CD14-positive monocyte (primary cell): ENCODE results near the gene IFNGR1. TPM values are rescaled to one million over a fixed set of nuclear protein-coding genes. Genes with fewer than 3 reads are reported as not detected.

Experiments
- DNase-seq, 3 donors: peaks; one replicate each; pipeline ENCODE4 v3.0.0-alpha.2; 2011 to 2022
- H2AFZ ChIP-seq: 2 replicates; pipeline ENCODE4 v1.6.0; 2012; ENCODE audit warnings: mild to moderate bottlenecking, low read depth, low read length, inconsistent platforms; ENCODE audit not compliant: insufficient read depth, poor library complexity, severe bottlenecking
- H3K27ac ChIP-seq, 2 donors: 1 replicate in 1 of 2; 2 replicates in 1 of 2; pipeline ENCODE4 v1.5.1; 2012 to 2013; ENCODE audit warnings: low read length in 2 of 2, control low read depth in 1 of 2, inconsistent platforms in 1 of 2, low read depth in 1 of 2, mild to moderate bottlenecking in 1 of 2
- H3K27me3 ChIP-seq, 2 donors: one replicate each; pipeline versions ENCODE4 v1.6.0 to v1.6.1; 2011 to 2013; ENCODE audit warnings: low read length in 2 of 2; ENCODE audit not compliant: control insufficient read depth in 2 of 2, insufficient read depth in 2 of 2
- H3K36me3 ChIP-seq, 2 donors: replicated peaks in 1 of 2; 1 replicate in 1 of 2; 2 replicates in 1 of 2; pipeline versions ENCODE4 v1.5.1 to v1.6.1; 2012 to 2013; ENCODE audit warnings: low read length in 2 of 2, control low read depth in 1 of 2, inconsistent platforms in 1 of 2, mild to moderate bottlenecking in 1 of 2; ENCODE audit not compliant: insufficient read depth in 2 of 2, control insufficient read depth in 1 of 2
- H3K4me1 ChIP-seq, 2 donors: 1 replicate in 1 of 2; 2 replicates in 1 of 2; pipeline versions ENCODE4 v1.5.1 to v1.6.1; 2012 to 2013; ENCODE audit warnings: low read length in 2 of 2, control low read depth in 1 of 2, inconsistent platforms in 1 of 2, mild to moderate bottlenecking in 1 of 2, moderate library complexity in 1 of 2; ENCODE audit not compliant: insufficient read depth in 2 of 2, control insufficient read depth in 1 of 2
- H3K4me2 ChIP-seq: replicated peaks from 2 replicates; pipeline ENCODE3; 2012; ENCODE audit warnings: low read length, moderate library complexity, mild to moderate bottlenecking; ENCODE audit not compliant: poor library complexity, severe bottlenecking; ENCODE audit errors: extremely low read depth
- H3K4me3 ChIP-seq, 3 experiments: fragments of 200-600 bp in 1 of 3; sonication (generic) in 1 of 3; replicated peaks in 1 of 3; 1 replicate in 2 of 3; 2 replicates in 1 of 3; pipeline ENCODE4 v1.5.1; 2011 to 2013; ENCODE audit warnings: low read length in 3 of 3, mild to moderate bottlenecking in 3 of 3, control low read depth in 2 of 3, low read depth in 2 of 3, inconsistent platforms in 1 of 3, moderate library complexity in 1 of 3
- H3K79me2 ChIP-seq: 2 replicates; pipeline ENCODE4 v1.6.0; 2012; ENCODE audit warnings: mild to moderate bottlenecking, control low read depth, inconsistent platforms, low read length, moderate library complexity; ENCODE audit not compliant: insufficient read depth
- H3K9ac ChIP-seq: 2 replicates; pipeline ENCODE4 v1.6.0; 2017; ENCODE audit warnings: low read length, mild to moderate bottlenecking; ENCODE audit not compliant: insufficient read depth, poor library complexity, severe bottlenecking
- H3K9me3 ChIP-seq, 2 donors: replicated peaks in 1 of 2; 1 replicate in 1 of 2; 2 replicates in 1 of 2; pipeline versions ENCODE4 v1.5.1 to v1.6.1; 2012 to 2013; ENCODE audit warnings: low read length in 2 of 2, control low read depth in 1 of 2; ENCODE audit not compliant: control insufficient read depth in 1 of 2, insufficient read depth in 1 of 2
- H4K20me1 ChIP-seq: 2 replicates; pipeline ENCODE4 v1.6.0; 2012; ENCODE audit warnings: mild to moderate bottlenecking, low read length, control low read depth, moderate library complexity; ENCODE audit not compliant: insufficient read depth
- H3K27ac Mint-ChIP-seq, 7 donors: one replicate each; pipeline ENCODE4 v1.8.0; 2020; ENCODE audit warnings: mild to moderate bottlenecking in 7 of 7, mixed read lengths in 7 of 7, moderate library complexity in 6 of 7, inconsistent platforms in 2 of 7
- H3K27me3 Mint-ChIP-seq, 3 donors: one replicate each; pipeline ENCODE4 v1.8.0; 2021 to 2022; ENCODE audit warnings: low read depth in 3 of 3, mild to moderate bottlenecking in 3 of 3, mixed read lengths in 3 of 3, moderate library complexity in 3 of 3, inconsistent platforms in 1 of 3
- H3K36me3 Mint-ChIP-seq, 2 donors: one replicate each; pipeline ENCODE4 v1.8.0; 2020; ENCODE audit warnings: mixed read lengths in 2 of 2, inconsistent platforms in 1 of 2, mild to moderate bottlenecking in 1 of 2
- H3K4me1 Mint-ChIP-seq: one replicate; pipeline ENCODE4 v1.8.0; 2020; ENCODE audit warnings: mild to moderate bottlenecking, mixed read lengths
- H3K4me3 Mint-ChIP-seq, 2 donors: one replicate each; pipeline ENCODE4 v1.8.0; 2020; ENCODE audit warnings: mild to moderate bottlenecking in 2 of 2, mixed read lengths in 2 of 2, moderate library complexity in 1 of 2
- H3K9me3 Mint-ChIP-seq, 7 donors: one replicate each; pipeline ENCODE4 v1.8.0; 2020 to 2022; ENCODE audit warnings: mixed read lengths in 7 of 7, mild to moderate bottlenecking in 6 of 7, moderate library complexity in 6 of 7, inconsistent platforms in 2 of 7
- WGBS: methylation state at CpG from one replicate; pipeline ENCODE4 v1.1.5; 2013; ENCODE audit warnings: missing lambda C conversion rate; ENCODE audit not compliant: insufficient coverage; 5-methylcytosine and 5-hydroxymethylcytosine counted together
- intact Hi-C, 2 donors: fragments of 100-400 bp; cut with micrococcal nuclease; formaldehyde crosslinking; loops; one replicate each; pipeline versions ENCODE4 v1.15.0 to v1.15.1; 2023
- polyA plus RNA-seq, 3 donors: library from polyadenylated mRNA; depleted of rRNA in 1 of 3; unstranded in 2 of 3; stranded (reverse) in 1 of 3; fragments of 300-500 nt in 2 of 3; fragments of >200 nt in 1 of 3; fragmentation: Illumina TruSeq in 2 of 3; gene quantifications; 1 replicate in 2 of 3; 2 replicates in 1 of 3; pipeline ENCODE4 v1.2.3, GENCODE V29; 2012 to 2021
- TF ChIP-seq, protein P1 (sequence below): fragments of 200-600 bp; IDR thresholded peaks from one replicate; pipeline ENCODE4 v1.8.0; 2022; ENCODE audit warnings: antibody characterized with exemption, mild to moderate bottlenecking

IFNGR1 gene
- polyA plus RNA-seq, 3 donors = 204 to 372 (median 364) TPM

DNA sequence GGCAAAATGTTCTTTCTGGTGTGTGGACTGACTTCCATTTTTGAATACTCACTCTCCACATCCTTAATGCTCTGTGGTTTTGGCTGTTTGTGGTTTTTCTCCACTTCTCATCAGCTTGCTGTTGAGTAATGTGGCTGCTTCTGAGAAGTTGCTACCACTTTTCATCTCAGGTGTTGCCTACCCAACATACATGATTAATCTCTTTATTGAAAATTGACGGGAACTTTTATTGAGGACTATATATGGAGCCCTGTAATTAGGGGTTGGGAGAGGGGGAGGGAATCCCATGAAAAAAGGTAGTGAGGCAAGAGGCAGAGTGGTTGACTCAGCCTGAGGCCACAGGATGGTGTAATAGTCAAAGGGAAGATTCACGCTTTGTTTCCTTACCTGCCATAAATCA is 63.4 kb downstream of the IFNGR1 start:
- Histone ChIP-seq H3K27ac (peak overlapping the region in 1 of 2 donors; percentile 72), H3K27me3 (no peaks in the 10 kb centered on the region), H2AFZ (no peak overlapping the region), H3K4me2 (peak overlapping the region; percentile 54), H3K79me2 (no peaks in the 10 kb centered on the region), H3K4me3 (peak overlapping the region in 1 of 3 experiments; percentile 44), H3K9ac (no peak overlapping the region), H3K4me1 (peaks cover 28 to 49% of the 10 kb centered on the region in 2 donors), H3K36me3 (no peaks in the 10 kb centered on the region), H4K20me1 (no peaks in the 10 kb centered on the region), H3K9me3 (no peaks in the 10 kb centered on the region)
- intact Hi-C loops = loop anchor here (5.0 to 10.0 kb wide), 4 partner anchors 49 to 159 kb away; partner anchors contain the start of gene IFNGR1 (in 1 of the 2)
- Mint-ChIP-seq H3K4me1 (peaks cover 46% of the 10 kb centered on the region), H3K36me3 (peaks cover 1 to 3% of the 10 kb centered on the region in 2 donors), H3K4me3 (peak overlapping the region in 1 of 2 donors; percentile 73), H3K9me3 (peaks cover 0 to 3% (median 0%) of the 10 kb centered on the region in 7 donors), H3K27me3 (peaks cover 2 to 4% (median 4%) of the 10 kb centered on the region in 3 donors), H3K27ac (peak overlapping the region; percentile 86 to 94 (median 91))
- TF ChIP-seq, protein P1, sequence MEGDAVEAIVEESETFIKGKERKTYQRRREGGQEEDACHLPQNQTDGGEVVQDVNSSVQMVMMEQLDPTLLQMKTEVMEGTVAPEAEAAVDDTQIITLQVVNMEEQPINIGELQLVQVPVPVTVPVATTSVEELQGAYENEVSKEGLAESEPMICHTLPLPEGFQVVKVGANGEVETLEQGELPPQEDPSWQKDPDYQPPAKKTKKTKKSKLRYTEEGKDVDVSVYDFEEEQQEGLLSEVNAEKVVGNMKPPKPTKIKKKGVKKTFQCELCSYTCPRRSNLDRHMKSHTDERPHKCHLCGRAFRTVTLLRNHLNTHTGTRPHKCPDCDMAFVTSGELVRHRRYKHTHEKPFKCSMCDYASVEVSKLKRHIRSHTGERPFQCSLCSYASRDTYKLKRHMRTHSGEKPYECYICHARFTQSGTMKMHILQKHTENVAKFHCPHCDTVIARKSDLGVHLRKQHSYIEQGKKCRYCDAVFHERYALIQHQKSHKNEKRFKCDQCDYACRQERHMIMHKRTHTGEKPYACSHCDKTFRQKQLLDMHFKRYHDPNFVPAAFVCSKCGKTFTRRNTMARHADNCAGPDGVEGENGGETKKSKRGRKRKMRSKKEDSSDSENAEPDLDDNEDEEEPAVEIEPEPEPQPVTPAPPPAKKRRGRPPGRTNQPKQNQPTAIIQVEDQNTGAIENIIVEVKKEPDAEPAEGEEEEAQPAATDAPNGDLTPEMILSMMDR = no peak
- WGBS = no CpG with 5 or more reads among the region's 2 CpGs
- DNase-seq = peak; percentile 70 to 83 (median 81)

DNA sequence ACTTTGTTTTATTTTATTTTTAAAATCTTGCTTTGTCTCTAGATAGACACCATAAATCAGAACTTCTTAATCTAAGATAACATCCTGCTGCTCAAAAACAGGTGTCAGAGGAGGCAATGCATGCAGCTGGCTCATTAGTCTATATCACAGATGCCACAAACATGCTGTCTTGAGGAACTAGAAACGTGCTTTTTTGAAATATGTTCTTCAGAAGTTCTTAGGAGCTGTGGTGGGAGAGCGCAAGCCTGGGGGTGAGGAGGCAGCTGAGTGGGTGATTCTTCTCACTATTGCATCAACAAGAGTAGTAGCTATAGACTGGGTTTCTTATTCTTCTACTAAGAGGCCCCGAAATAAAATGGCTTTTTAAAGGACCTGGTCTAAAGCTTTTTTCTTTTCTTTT is 69.1 kb downstream of the IFNGR1 start:
- H3K27me3 Mint-ChIP-seq = peaks cover 0 to 2% (median 0%) of the 10 kb centered on the region in 3 donors
- peaks cover 0 to 3% of the 10 kb centered on the region in 2 donors for H3K36me3 Mint-ChIP-seq
- Histone ChIP-seq H2AFZ (no peak overlapping the region), H3K79me2 (no peaks in the 10 kb centered on the region), H3K27me3 (no peaks in the 10 kb centered on the region), H3K4me1 (peaks cover 40 to 53% of the 10 kb centered on the region in 2 donors), H3K4me2 (no peak overlapping the region), H3K27ac (peak overlapping the region in 1 of 2 donors; percentile 94), H3K4me3 (no peak overlapping the region), H3K9me3 (no peaks in the 10 kb centered on the region), H3K36me3 (no peaks in the 10 kb centered on the region), H3K9ac (no peak overlapping the region), H4K20me1 (no peaks in the 10 kb centered on the region)
- intact Hi-C loops = loop anchor here (10.0 kb wide), 2 partner anchors 55 to 165 kb away; no protein-coding TSS in a partner anchor
- no CpG with 5 or more reads among the region's 3 CpGs for WGBS
- H3K4me1 Mint-ChIP-seq = peaks cover 62% of the 10 kb centered on the region
- peak in 2 of 3 donors; percentile 25 for DNase-seq
- H3K9me3 Mint-ChIP-seq = peaks cover 0 to 3% (median 0%) of the 10 kb centered on the region in 7 donors
- TF ChIP-seq, protein P1 = no peak
- peak overlapping the region in 6 of 7 donors; percentile 45 to 98 (median 90) for H3K27ac Mint-ChIP-seq
- no peak overlapping the region for H3K4me3 Mint-ChIP-seq
